Stimulated activated CD8-positive, alpha-beta memory T cell treated with anti-CD3 and anti-CD28 coated beads, Interleukin-7, amount 100 ng/mL, for 48 hours (primary cell): Measurements from ENCODE around the gene BAZ1A.
"Not testable (repeated sequence)": the region's sequence is repeated elsewhere in the genome, so short reads cannot be mapped to it uniquely, and the experiment has no call there.

Experiments used
- DNase-seq, 2 donors: peaks; one replicate each; pipeline ENCODE4 v3.0.0-alpha.2; 2020; ENCODE audit warnings: low read depth in 1 of 2; ENCODE audit errors: extremely low read depth in 1 of 2

Gene BAZ1A

DNA sequence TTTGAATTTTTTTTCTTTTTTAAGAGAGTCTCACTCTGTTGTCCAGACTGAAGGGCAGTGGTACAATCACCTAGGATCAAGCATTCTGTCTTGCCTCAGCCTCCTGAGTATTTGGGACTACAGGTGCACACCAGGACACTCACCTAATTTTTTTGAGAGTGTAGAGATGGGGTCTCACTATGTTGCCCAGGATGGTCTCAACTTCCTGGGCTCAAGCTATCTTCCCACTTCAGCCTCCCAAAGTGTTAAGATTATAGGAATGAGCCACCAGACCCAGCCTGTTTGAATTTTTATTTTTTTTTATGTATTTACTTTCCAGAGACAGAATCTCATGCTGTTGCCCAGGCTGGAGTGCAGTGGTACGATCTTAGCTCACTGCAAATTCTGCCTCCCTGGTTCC is 11.3 kb downstream of the BAZ1A start:
- DNase-seq, result no peak

DNA sequence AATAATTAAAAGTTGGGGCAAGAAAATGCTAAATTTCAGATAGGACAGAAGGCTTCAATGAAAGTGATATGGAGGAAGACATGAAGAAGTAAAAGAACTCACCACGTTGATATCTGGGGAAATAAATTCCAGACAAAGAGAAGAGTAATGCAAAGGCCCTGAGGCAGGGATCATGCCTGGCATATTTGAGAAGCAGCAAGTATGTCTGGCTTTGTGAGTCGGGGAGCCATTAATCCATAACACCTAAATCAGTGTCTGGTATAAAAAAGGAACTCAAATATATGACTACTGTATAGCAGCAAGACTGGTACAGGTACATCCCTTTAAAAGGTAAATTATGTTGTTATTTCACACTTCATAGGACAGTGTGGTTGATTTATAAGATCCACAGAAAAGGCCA is 16.4 kb downstream of the BAZ1A start:
- no peak for DNase-seq

DNA sequence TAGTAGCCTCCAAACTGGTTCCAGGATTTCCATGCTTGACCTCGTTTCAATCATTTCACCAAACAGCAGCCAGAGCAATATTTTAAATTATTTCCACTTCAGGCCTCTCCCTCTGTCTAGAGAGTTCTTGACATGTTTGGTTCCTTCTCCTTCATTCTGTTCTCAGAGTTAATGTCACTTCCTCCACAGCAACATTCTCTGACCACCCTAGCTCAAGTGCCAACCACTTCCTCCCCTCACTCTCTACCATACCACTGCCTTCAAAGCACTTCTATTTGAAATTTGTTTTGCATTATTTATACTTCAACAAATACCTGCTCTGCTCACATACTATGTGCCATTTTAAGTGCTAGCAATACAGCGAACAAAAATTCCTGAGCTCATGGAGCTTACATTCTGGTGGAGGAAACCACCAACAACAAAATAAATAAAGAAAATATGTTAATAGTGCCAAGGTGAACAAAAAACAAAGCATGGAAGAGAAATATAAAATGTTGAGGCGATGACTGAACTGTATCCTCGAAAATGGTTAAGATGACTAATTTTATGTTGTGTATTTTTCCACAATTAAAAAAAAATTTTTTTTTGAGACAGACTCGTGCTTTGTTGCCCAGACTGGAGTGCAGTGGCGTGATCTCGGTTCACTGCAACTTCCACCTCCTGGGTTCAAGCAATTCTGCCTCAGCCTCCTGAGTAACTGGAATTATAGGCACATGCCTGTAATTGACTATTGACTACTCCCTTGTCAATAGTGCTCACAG is 17.3 kb downstream of the BAZ1A start:
- DNase-seq, result no peak

GRCh38 chr14:34853041-34853440 is 22.1 kb downstream of the BAZ1A start:
- no peak for DNase-seq

GRCh38 chr14:34851395-34851794 is 23.8 kb downstream of the BAZ1A start:
- no peak for DNase-seq

GRCh38 chr14:34845869-34846268 is 29.3 kb downstream of the BAZ1A start:
- no peak for DNase-seq

DNA sequence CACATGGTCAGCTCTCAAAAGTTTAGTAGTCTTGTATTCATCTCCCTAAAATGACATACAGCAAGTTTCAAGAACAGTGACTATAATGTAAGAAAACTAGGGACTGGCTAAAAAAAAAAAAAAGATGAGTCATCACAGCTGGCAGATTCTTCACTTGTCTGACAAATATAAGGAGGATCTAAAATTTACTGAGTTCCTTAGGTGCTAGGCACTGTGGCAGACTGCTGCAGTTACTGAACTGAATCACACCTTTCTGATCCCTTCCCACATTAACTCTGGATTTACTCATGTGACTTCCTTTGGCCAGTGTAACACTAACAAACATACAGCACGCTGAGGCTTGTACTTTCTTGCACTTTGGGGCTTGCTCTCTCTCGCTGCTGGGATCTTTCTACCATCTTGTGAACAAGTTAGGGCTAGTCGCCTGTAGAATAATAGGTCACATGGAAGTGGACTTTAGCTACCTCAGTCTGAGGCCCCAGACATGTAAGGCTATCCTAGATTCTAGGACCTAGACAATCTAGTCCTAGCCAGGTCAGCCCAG is 32.1 kb downstream of the BAZ1A start:
- peak in 1 of 2 donors; percentile 9 for DNase-seq

DNA sequence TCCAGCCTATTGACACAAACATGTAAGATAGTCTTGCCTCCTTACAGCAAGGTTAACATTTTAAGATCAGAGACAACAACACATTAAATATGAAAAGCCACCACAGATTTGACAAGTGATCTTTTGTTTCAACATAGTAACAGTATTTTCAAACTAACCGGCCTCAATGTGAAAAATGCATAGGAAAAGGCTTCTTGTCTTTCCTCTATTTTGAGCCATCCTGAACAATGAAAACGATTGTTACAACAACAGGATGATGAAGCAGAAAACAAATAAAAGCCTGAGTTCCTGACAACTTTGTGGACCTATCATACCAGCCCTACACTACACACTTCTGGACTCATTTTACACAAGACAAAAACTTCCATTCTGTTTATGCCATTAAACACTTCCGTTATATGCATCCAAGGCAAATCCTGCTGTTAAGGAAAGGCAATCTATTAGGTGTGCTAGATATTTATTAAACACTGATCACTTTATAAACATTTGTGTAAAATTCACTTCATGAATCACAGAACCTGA is 37.3 kb downstream of the BAZ1A start:
- DNase-seq, result no peak

DNA sequence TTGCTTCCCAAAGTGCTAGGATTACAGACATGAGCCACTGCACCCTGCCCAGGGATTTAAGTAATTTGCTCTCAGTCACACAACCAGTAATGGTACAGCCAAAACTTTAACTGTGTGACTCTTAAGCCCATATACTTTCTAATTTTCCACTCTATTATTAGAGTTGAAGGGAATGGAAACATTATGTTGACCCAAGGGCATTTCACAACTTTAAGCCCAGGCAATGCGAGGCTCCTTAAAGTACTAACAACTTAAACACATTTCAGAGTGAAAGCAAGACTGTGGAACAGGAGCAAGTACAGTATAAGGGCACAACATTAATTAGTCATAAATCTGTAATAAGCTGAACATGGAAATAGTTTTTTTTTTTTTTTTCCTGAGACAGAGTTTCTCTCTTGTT is 39.8 kb downstream of the BAZ1A start:
- DNase-seq, result no peak

DNA sequence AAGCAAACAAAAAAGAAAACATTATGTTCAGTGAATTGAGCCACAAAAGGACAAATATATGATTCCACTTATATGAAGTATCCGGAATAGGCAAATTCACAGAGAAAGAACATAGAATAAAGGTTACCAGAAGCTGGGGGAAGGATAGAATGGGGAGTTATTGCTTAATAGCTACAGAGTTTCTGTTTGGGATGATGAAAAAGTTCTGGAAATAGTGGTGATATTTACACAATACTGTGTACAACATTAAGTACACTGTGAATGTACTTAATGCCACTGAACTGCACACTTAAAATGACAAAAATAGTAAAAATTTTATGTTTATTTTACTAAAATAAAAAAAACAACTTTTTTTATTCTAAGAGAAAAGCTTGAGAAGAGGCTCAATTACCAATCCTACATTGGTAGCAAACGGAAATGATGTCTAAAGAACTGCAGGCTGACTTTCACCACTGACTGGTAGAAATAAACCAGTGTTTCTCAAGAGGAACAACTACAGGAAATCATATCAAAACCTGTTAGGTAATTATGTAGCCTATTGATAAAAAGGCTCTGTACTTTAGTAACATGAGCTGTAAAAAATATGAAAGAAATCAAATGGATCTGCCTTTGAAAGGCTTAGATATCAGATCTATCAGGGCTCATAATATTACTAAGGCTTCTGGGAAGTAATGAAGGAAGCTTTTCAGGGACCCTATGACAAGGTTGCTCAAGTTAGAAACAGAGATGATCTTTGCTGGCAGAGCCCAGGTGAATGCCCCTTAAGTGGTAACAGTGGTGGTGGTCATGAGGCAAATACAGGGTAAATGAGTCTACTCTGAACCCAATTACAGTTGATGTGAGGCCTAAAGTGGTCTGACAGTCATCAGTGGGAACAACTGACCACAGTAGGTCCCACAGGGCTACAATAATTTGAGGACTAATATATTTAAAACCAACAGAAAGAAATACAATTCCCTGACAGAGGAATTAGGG is 41.3 kb downstream of the BAZ1A start:
- no peak for DNase-seq

- DNase-seq, result no peak
These were observed 48.5 kb downstream of the BAZ1A start for GRCh38 chr14:34826661-34827060.

GRCh38 chr14:34824826-34825225 is 50.3 kb downstream of the BAZ1A start:
- no peak for DNase-seq

- DNase-seq, result no peak
These were observed 50.9 kb downstream of the BAZ1A start for GRCh38 chr14:34824256-34824655.

DNA sequence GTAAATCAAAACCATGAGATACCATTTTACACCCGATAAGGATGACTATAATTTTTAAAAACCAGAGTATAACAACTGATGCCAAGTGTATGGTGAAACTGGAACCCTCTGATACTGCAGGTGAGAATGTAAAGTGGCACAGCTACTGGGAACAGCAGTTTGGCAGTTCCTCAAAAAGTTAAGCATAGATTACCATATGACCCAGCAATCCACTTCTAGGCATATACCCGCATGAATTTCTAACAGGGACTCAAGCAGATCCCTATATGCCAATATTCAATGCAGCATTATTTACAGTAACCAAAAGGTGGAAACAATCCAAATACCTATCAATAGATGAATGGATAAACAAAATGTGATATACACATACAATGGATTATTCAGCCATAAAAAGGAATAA is 57.4 kb downstream of the BAZ1A start:
- no peak for DNase-seq

- DNase-seq, result no peak
These were observed 65.1 kb downstream of the BAZ1A start for GRCh38 chr14:34810028-34810427.

DNA sequence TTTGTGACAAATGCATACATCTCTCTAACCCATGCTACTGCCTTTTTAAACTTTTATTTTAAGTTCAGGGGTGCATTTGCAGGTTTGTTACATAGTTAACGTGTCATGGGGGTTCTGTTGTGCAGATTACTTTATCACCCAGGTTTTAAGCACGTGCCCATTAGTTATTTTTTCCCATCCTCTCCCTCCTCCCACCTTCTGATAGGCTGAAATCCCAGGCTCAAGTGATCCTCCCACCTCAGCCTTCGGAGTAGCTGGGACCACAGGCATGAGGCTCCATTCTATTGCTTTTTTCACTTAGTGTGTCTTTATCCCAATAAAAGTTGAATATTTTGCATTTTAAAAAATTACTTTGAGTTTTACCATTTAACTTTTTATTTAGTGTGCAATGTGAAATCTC is 68.9 kb downstream of the BAZ1A start:
- no peak for DNase-seq

- no peak for DNase-seq
These were observed 70.2 kb downstream of the BAZ1A start for GRCh38 chr14:34804933-34805332.

GRCh38 chr14:34798861-34799260 is 76.3 kb downstream of the BAZ1A start:
- DNase-seq, result not testable (repeated sequence)

GRCh38 chr14:34797747-34798583 is 77.2 kb downstream of the BAZ1A start:
- no peak for DNase-seq

DNA sequence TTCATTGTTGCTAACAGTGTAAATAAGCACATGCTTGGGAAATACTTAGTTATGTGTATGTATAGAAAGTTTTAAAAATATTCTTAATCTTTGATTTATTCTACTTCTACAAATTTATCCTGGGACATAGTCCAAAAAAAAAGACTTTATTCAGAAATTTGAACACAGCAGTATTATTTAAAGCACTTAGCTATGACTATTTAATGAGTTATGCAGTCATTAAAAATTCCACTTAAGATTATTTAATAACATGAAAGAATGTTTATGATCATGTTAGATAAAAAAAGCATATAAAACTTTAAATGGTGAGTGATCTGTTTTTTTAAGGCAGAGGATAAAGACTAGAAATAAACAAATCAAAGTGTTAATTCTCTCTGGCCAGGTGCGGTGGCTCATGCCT is 78.3 kb downstream of the BAZ1A start:
- no peak for DNase-seq

DNA sequence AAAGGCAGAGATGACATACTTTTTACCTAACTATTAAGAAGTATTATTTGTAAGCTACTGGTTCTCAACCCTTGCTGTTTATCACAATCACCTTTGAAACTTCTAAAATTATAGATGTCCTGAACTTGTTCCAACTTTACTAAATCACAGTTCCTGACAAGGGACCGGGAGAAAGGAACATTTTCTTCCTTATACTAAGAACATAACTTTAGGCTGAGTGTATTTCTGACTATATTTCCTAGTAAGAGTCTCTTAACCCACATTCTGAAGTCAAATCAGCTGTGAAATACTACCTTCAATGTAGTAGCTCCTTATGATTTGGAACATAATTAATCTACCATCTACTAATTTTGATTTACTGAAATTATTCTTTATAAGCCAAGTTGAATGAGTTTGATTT is 80.2 kb downstream of the BAZ1A start:
- DNase-seq, result no peak
